Nephron (organoid): ENCODE results near the gene HBZ.
"Not testable (repeated sequence)": the region's sequence is repeated elsewhere in the genome, so short reads cannot be mapped to it uniquely, and the experiment has no call there.

Experiments used
- H3K27ac Mint-ChIP-seq, 3 experiments: 2 replicates each; pipeline ENCODE4 v1.8.0; 2020; ENCODE audit warnings: mixed read lengths in 3 of 3, mild to moderate bottlenecking in 2 of 3, moderate library complexity in 1 of 3
- H3K27me3 Mint-ChIP-seq: 2 replicates; pipeline ENCODE4 v1.8.0; 2021; ENCODE audit warnings: low read depth, mild to moderate bottlenecking, moderate library complexity, mixed read lengths
- H3K36me3 Mint-ChIP-seq: 2 replicates; pipeline ENCODE4 v1.8.0; 2020; ENCODE audit warnings: low read depth, mixed read lengths
- H3K4me1 Mint-ChIP-seq: 2 replicates; pipeline ENCODE4 v1.8.0; 2020; ENCODE audit warnings: mixed read lengths
- H3K4me3 Mint-ChIP-seq, 3 experiments: 2 replicates each; pipeline ENCODE4 v1.8.0; 2020; ENCODE audit warnings: mild to moderate bottlenecking in 3 of 3, mixed read lengths in 3 of 3, moderate library complexity in 2 of 3
- H3K9me3 Mint-ChIP-seq: 2 replicates; pipeline ENCODE4 v1.8.0; 2020; ENCODE audit warnings: mixed read lengths
- TF ChIP-seq, protein P1 (sequence below), 3 experiments: fragments of 200-600 bp; sonication (generic); IDR thresholded peaks; one replicate each; pipeline ENCODE4 v1.5.0; 2021; ENCODE audit warnings: antibody characterized with exemption in 3 of 3; ENCODE audit not compliant: unreplicated experiment in 3 of 3

The HBZ gene

DNA sequence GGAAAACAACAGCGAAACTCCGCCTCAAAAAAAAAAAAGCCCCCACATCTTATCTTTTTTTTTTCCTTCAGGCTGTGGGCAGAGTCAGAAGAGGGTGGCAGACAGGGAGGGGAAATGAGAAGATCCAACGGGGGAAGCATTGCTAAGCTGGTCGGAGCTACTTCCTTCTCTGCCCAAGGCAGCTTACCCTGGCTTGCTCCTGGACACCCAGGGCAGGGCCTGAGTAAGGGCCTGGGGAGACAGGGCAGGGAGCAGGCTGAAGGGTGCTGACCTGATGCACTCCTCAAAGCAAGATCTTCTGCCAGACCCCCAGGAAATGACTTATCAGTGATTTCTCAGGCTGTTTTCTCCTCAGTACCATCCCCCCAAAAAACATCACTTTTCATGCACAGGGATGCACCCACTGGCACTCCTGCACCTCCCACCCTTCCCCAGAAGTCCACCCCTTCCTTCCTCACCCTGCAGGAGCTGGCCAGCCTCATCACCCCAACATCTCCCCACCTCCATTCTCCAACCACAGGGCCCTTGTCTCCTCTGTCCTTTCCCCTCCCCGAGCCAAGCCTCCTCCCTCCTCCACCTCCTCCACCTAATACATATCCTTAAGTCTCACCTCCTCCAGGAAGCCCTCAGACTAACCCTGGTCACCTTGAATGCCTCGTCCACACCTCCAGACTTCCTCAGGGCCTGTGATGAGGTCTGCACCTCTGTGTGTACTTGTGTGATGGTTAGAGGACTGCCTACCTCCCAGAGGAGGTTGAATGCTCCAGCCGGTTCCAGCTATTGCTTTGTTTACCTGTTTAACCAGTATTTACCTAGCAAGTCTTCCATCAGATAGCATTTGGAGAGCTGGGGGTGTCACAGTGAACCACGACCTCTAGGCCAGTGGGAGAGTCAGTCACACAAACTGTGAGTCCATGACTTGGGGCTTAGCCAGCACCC is 22.8 kb downstream of the HBZ start:
- peaks cover 6% of the 10 kb centered on the region for H3K4me1 Mint-ChIP-seq
- TF ChIP-seq, protein P1, sequence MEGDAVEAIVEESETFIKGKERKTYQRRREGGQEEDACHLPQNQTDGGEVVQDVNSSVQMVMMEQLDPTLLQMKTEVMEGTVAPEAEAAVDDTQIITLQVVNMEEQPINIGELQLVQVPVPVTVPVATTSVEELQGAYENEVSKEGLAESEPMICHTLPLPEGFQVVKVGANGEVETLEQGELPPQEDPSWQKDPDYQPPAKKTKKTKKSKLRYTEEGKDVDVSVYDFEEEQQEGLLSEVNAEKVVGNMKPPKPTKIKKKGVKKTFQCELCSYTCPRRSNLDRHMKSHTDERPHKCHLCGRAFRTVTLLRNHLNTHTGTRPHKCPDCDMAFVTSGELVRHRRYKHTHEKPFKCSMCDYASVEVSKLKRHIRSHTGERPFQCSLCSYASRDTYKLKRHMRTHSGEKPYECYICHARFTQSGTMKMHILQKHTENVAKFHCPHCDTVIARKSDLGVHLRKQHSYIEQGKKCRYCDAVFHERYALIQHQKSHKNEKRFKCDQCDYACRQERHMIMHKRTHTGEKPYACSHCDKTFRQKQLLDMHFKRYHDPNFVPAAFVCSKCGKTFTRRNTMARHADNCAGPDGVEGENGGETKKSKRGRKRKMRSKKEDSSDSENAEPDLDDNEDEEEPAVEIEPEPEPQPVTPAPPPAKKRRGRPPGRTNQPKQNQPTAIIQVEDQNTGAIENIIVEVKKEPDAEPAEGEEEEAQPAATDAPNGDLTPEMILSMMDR (IDR thresholded peaks at IDR 0.05; ENCODE audit: unreplicated experiment in 3 of 3): no peak
- no peak overlapping the region for H3K27ac Mint-ChIP-seq

DNA sequence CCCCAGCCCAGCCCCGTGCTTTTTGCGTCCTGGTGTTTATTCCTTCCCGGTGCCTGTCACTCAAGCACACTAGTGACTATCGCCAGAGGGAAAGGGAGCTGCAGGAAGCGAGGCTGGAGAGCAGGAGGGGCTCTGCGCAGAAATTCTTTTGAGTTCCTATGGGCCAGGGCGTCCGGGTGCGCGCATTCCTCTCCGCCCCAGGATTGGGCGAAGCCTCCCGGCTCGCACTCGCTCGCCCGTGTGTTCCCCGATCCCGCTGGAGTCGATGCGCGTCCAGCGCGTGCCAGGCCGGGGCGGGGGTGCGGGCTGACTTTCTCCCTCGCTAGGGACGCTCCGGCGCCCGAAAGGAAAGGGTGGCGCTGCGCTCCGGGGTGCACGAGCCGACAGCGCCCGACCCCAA is 23.6 kb downstream of the HBZ start:
- H3K27ac Mint-ChIP-seq, H3K4me3 Mint-ChIP-seq, H3K9me3 Mint-ChIP-seq, H3K4me1 Mint-ChIP-seq, H3K36me3 Mint-ChIP-seq: not testable (repeated sequence)
- H3K27me3 Mint-ChIP-seq: peaks cover 72% of the 10 kb centered on the region

More for the DNA sequence above, 22.8 kb downstream of the HBZ start:
- H3K9me3 Mint-ChIP-seq: peaks cover 4% of the 10 kb centered on the region
- H3K36me3 Mint-ChIP-seq: no peaks in the 10 kb centered on the region
- no peak overlapping the region for H3K4me3 Mint-ChIP-seq
- H3K27me3 Mint-ChIP-seq: peaks cover 79% of the 10 kb centered on the region

DNA sequence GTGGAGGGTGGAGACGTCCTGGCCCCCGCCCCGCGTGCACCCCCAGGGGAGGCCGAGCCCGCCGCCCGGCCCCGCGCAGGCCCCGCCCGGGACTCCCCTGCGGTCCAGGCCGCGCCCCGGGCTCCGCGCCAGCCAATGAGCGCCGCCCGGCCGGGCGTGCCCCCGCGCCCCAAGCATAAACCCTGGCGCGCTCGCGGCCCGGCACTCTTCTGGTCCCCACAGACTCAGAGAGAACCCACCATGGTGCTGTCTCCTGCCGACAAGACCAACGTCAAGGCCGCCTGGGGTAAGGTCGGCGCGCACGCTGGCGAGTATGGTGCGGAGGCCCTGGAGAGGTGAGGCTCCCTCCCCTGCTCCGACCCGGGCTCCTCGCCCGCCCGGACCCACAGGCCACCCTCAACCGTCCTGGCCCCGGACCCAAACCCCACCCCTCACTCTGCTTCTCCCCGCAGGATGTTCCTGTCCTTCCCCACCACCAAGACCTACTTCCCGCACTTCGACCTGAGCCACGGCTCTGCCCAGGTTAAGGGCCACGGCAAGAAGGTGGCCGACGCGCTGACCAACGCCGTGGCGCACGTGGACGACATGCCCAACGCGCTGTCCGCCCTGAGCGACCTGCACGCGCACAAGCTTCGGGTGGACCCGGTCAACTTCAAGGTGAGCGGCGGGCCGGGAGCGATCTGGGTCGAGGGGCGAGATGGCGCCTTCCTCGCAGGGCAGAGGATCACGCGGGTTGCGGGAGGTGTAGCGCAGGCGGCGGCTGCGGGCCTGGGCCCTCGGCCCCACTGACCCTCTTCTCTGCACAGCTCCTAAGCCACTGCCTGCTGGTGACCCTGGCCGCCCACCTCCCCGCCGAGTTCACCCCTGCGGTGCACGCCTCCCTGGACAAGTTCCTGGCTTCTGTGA is 24.3 kb downstream of the HBZ start, which contains the start of gene HBA1:
TSS of gene HBA1 (plus strand) at position 204 of the 906 bp plus-strand sequence. CDS start at position 241, 37 bp downstream.
- not testable (repeated sequence) for H3K36me3 Mint-ChIP-seq, H3K9me3 Mint-ChIP-seq, H3K4me1 Mint-ChIP-seq, H3K27ac Mint-ChIP-seq
- H3K4me3 Mint-ChIP-seq: peak within 1 kb of the TSS; percentile 17 to 46 (median 20)
- peaks cover 68% of the 10 kb centered on the region for H3K27me3 Mint-ChIP-seq

DNA sequence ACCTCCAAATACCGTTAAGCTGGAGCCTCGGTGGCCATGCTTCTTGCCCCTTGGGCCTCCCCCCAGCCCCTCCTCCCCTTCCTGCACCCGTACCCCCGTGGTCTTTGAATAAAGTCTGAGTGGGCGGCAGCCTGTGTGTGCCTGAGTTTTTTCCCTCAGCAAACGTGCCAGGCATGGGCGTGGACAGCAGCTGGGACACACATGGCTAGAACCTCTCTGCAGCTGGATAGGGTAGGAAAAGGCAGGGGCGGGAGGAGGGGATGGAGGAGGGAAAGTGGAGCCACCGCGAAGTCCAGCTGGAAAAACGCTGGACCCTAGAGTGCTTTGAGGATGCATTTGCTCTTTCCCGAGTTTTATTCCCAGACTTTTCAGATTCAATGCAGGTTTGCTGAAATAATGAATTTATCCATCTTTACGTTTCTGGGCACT is 25.0 kb downstream of the HBZ start:
- Mint-ChIP-seq H3K27ac (no peak overlapping the region), H3K27me3 (peaks cover 65% of the 10 kb centered on the region), H3K4me1 (peaks cover 6% of the 10 kb centered on the region), H3K36me3 (no peaks in the 10 kb centered on the region), H3K9me3 (peaks cover 4% of the 10 kb centered on the region), H3K4me3 (peak overlapping the region; percentile 17 to 46 (median 20))
- TF ChIP-seq, protein P1 (IDR thresholded peaks at IDR 0.05; ENCODE audit: unreplicated experiment in 3 of 3): no peak

DNA sequence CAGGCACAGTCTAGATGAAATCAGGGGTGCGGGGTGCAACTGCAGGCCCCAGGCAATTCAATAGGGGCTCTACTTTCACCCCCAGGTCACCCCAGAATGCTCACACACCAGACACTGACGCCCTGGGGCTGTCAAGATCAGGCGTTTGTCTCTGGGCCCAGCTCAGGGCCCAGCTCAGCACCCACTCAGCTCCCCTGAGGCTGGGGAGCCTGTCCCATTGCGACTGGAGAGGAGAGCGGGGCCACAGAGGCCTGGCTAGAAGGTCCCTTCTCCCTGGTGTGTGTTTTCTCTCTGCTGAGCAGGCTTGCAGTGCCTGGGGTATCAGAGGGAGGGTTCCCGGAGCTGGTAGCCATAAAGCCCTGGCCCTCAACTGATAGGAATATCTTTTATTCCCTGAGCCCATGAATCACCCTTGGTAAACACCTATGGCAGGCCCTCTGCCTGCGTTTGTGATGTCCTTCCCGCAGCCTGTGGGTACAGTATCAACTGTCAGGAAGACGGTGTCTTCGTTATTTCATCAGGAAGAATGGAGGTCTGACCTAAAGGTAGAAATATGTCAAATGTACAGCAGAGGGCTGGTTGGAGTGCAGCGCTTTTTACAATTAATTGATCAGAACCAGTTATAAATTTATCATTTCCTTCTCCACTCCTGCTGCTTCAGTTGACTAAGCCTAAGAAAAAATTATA is 25.7 kb downstream of the HBZ start:
- Mint-ChIP-seq H3K4me1 (peaks cover 6% of the 10 kb centered on the region), H3K9me3 (peaks cover 4% of the 10 kb centered on the region), H3K4me3 (peak overlapping the region in 2 of 3 experiments; percentile 14 to 20), H3K36me3 (peaks cover 3% of the 10 kb centered on the region), H3K27me3 (peaks cover 65% of the 10 kb centered on the region), H3K27ac (no peak overlapping the region)
- TF ChIP-seq, protein P1 (IDR thresholded peaks at IDR 0.05; ENCODE audit: unreplicated experiment in 3 of 3): no peak

DNA sequence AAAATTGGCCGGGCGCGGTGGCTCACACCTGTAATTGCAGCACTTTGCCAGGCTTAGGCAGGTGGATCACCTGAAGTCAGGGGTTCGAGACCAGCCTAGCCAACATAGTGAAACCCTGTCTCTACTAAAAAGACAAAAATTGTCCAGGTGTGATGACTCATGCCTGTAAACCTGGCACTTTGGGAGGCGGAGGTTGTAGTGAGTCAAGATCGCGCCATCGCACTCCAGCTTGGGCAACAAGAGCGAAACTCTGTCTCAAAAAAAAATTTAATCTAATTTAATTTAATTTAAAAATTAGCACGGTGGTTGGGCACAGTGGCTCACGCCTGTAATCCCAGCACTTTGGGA is 26.2 kb downstream of the HBZ start:
- Mint-ChIP-seq H3K27me3 (peaks cover 60% of the 10 kb centered on the region), H3K4me1 (peaks cover 6% of the 10 kb centered on the region), H3K9me3 (peaks cover 4% of the 10 kb centered on the region), H3K4me3 (no peak overlapping the region), H3K36me3 (peaks cover 3% of the 10 kb centered on the region), H3K27ac (no peak overlapping the region)
- TF ChIP-seq, protein P1 (IDR thresholded peaks at IDR 0.05; ENCODE audit: unreplicated experiment in 3 of 3): no peak
